ENCODE data around the gene CYGB.
"Not testable (repeated sequence)": the region's sequence is repeated elsewhere in the genome, so short reads cannot be mapped to it uniquely, and the experiment has no call there.

Gene CYGB

GRCh38 chr17:76524598-76525512 is 12.7 kb downstream of the CYGB start:
- no peak for DNase-seq (ENCODE audit: low read depth in 2 of 2)

- DNase-seq (ENCODE audit: low read depth in 2 of 2): peak; percentile 64 to 70
Observed at GRCh38 chr17:76523084-76524037, 14.1 kb downstream of the CYGB start.

- DNase-seq (ENCODE audit: low read depth in 2 of 2): not testable (repeated sequence)
Observed at GRCh38 chr17:76521683-76522082, 15.8 kb downstream of the CYGB start.

GRCh38 chr17:76521262-76521661 is 16.2 kb downstream of the CYGB start:
- DNase-seq (ENCODE audit: low read depth in 2 of 2): no peak

- DNase-seq (ENCODE audit: low read depth in 2 of 2): no peak
Observed at GRCh38 chr17:76519048-76519966, 18.2 kb downstream of the CYGB start.

- no peak for DNase-seq (ENCODE audit: low read depth in 2 of 2)
Observed at GRCh38 chr17:76517638-76518038, 19.9 kb downstream of the CYGB start.

- DNase-seq (ENCODE audit: low read depth in 2 of 2): peak; percentile 64 to 66
Observed at GRCh38 chr17:76515274-76515949, 22.1 kb downstream of the CYGB start.

GRCh38 chr17:76514355-76514754 is 23.2 kb downstream of the CYGB start:
- DNase-seq (ENCODE audit: low read depth in 2 of 2): not testable (repeated sequence)

- DNase-seq (ENCODE audit: low read depth in 2 of 2): no peak
Observed at GRCh38 chr17:76513306-76513692, 24.2 kb downstream of the CYGB start.

GRCh38 chr17:76512366-76513305 is 24.9 kb downstream of the CYGB start:
- no peak for DNase-seq (ENCODE audit: low read depth in 2 of 2)

GRCh38 chr17:76511668-76512365 is 25.7 kb downstream of the CYGB start:
- no peak for DNase-seq (ENCODE audit: low read depth in 2 of 2)

- no peak for DNase-seq (ENCODE audit: low read depth in 2 of 2)
Observed at GRCh38 chr17:76510831-76511244, 26.7 kb downstream of the CYGB start.

GRCh38 chr17:76508472-76509063 is 28.9 kb downstream of the CYGB start:
- not testable (repeated sequence) for DNase-seq (ENCODE audit: low read depth in 2 of 2)

- peak; percentile 76 to 86 for DNase-seq (ENCODE audit: low read depth in 2 of 2)
Observed at GRCh38 chr17:76506408-76507345, 30.8 kb downstream of the CYGB start.

- DNase-seq (ENCODE audit: low read depth in 2 of 2): no peak
Observed at GRCh38 chr17:76504117-76504516, 33.4 kb downstream of the CYGB start.

- DNase-seq (ENCODE audit: low read depth in 2 of 2): no peak
Observed at GRCh38 chr17:76502341-76503211, 34.9 kb downstream of the CYGB start.
